SIG-M5 treated with dmso at 0.1 percent for 504 hours (cell line): Measurements from ENCODE around the gene GRIFIN.

ENCODE experiments used
- DNase-seq: peaks from one replicate; lab custom pipeline; 2025; ENCODE audit not compliant: unreplicated experiment; lab: John Stamatoyannopoulos, UW

The GRIFIN gene

DNA sequence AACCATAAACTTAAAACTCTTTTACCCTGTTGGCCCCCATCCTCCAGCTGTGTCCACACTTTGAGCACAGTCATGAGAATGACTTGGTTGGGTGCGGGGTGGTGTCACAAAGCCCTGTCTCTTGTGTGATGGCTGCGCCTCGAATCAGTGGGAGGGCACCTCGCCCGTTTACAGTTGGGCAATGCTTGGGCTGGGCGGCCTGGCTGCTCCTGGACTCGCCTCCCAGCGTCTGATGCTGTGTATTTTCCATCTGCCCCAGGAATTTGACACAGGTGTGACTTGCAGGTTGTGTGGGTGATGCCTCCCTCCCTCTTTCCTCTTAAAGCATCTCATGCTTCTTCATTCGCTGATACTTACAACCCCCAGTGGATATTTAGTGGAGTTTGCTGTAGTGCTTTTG lies 39.1 kb downstream of the GRIFIN start:
- DNase-seq, result peak; percentile 34

DNA sequence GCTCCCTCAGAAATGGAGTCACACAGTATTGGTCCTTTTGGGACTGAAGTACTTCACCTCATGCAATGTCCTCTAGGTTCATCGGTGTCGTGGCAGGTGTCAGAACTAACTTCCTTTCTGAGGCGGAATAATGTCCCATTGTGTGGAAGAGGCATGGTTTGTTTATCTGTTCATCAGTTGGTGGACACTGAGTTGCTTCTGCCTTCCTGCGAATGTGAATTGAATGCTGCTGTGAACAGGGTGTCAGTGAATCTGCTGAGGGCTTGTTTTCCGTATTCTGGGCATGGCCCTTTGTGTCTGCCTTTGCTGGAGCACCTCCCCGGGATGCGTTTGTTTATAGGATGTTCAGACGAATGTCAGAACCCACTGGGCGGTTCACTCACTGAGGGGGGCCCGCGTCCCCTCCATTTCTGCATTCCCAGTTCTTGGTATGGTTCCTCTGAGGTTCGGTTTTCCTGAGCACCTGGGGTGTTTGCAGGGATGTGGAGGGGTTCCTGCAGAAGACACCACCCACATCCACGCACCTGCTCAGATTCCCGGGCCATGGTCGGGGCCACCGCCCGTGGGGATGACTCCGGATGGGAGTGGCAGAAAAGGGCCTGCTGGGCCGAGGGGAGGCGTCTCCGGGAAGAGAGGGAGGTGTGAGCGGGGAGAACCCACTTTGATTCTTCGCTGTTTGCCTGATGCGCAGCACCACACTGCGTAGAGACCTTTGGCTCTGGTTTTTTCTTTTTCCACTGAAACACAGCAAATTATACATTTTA lies 39.7 kb downstream of the GRIFIN start:
- DNase-seq, result no peak

DNA sequence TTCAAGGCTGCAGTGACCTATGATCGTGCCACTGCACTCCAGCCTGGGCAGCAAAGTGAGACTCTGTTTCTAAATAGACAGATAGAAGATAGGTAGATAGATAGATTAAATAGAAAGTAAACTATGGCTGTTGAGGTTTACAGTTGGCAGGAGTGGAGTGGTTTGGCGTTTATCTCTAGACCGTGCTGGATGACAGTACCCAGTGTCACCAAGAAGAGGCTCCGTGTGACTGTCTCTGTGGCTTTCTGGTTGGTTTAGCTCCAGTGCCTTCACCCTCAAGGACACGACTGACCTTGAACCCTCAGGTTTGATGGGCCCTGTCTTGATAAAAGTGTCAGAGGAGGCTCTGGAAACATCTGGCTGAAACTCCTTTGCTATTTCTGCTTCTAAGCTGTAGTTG lies 41.1 kb downstream of the GRIFIN start:
- DNase-seq, result no peak

DNA sequence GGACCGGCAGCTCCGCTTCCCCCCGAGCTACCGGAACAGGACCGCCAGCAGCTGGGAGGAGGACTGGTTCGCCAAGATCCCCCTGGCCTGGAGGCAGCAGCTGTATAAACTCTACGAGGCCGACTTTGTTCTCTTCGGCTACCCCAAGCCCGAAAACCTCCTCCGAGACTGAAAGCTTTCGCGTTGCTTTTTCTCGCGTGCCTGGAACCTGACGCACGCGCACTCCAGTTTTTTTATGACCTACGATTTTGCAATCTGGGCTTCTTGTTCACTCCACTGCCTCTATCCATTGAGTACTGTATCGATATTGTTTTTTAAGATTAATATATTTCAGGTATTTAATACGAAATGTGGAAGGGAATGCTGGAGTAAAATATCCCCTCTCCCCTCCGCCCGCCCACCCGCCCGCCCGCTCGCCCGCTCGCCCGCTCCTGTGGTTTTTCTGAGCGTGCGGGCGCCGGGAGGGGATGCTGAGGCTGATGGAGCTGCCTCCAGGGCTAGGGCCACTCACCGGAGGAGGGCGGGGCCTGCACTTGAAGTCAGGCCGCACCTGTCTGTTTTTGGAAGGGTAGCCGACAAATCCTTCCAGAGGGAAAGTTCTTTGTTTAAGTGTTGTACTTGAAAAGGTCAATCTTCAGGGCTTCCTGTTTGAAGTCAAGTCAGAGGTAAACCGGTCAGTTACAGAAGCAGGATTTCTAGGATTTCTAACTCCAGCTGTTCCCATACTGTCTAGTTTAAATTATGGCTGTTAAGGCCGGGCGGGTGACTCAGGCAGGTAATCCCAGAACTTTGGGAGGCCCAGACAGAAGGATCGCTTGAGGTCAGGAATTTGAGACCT lies 42.3 kb downstream of the GRIFIN start:
- no peak for DNase-seq

DNA sequence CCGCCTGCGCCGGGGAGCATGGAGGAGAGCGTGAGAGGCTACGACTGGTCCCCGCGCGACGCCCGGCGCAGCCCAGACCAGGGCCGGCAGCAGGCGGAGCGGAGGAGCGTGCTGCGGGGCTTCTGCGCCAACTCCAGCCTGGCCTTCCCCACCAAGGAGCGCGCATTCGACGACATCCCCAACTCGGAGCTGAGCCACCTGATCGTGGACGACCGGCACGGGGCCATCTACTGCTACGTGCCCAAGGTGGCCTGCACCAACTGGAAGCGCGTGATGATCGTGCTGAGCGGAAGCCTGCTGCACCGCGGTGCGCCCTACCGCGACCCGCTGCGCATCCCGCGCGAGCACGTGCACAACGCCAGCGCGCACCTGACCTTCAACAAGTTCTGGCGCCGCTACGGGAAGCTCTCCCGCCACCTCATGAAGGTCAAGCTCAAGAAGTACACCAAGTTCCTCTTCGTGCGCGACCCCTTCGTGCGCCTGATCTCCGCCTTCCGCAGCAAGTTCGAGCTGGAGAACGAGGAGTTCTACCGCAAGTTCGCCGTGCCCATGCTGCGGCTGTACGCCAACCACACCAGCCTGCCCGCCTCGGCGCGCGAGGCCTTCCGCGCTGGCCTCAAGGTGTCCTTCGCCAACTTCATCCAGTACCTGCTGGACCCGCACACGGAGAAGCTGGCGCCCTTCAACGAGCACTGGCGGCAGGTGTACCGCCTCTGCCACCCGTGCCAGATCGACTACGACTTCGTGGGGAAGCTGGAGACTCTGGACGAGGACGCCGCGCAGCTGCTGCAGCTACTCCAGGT lies 43.1 kb downstream of the GRIFIN start:
- DNase-seq, result no peak

DNA sequence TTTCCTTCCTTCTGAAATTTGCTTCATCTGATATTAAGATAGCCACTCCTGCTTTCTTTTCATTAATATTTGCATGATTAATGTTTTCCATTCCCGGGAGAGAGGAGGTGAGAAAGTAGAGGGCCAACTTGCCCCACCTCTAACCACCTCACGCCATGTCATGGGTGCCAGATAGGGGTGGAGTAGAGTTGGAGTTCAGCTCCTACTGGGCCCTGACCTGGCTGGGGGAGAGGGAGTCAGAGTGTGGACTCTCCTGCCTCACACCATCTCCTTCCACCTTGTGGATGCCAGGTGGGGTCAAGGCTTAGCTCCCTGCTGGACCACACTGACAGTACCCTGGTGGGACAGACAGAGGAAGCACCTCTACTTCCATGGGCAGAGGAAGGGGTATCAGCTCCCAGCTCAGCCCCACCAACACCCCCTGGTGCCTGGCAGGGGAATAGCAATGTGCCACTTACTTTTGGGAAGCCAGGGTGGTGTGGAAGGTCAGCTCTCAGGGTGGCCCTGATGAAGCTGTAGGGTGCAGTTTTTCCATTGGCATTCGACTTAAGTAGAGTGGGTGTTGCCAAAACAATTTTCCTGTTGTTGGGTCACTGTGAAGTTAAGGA lies 44.8 kb downstream of the GRIFIN start:
- peak; percentile 22 for DNase-seq

DNA sequence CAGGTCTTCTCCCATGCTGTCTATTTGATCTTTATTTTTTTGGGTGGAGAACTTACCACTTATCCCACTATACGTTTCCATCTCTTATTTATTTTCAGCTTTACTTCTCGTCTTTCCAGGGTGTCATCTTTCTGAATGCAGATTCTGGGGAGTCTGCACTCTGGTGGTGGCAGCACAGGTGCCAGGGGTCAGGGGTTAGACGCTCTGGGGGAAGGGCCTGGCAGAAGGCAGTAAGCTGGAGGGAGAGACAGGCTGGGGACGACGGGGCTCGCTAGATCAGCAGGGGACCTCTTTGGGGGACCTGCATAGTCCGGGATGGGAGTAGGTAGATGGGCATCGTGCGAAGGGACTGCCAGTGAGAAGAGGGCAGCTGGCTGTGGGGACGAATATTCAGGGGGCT lies 50.4 kb downstream of the GRIFIN start:
- no peak for DNase-seq
